Activated T-helper 1 cell treated with anti-CD3 and anti-CD28 coated beads, Interleukin-2, amount 50 U/mL, for 16 hours (primary cell): ENCODE measurements around the gene VSIG10L.

Experiments used
- DNase-seq, 2 donors: peaks; one replicate each; pipeline ENCODE4 v3.0.0-alpha.2; 2020; ENCODE audit warnings: low read depth in 1 of 2, low spot score in 1 of 2

VSIG10L gene

DNA sequence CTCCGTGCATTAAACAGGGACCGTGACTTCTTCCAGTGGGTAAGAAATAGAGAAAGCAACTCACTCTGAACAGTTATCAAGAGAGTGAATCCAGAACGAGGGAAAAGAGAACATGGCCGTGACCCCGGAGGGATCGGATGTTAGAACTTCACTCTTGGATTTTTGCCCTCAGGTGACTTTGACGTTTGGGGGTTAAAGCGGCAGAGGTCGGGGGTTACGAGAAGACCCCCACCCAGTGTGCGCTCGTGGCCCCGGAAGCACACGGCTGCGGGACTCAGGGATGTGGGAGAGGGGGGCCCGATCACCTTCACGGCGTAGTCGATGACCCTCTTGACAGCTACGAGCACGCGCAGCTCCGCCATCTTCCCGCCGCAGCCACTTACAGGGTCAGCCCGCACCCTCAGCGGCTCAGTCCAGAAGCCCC lies 24.0 kb upstream of the VSIG10L start, which contains the start of gene ETFB:
TSS of gene ETFB (minus strand) at position 424 of the 424 bp plus-strand sequence. CDS start at position 362, 62 bp downstream.
- DNase-seq: no peak

DNA sequence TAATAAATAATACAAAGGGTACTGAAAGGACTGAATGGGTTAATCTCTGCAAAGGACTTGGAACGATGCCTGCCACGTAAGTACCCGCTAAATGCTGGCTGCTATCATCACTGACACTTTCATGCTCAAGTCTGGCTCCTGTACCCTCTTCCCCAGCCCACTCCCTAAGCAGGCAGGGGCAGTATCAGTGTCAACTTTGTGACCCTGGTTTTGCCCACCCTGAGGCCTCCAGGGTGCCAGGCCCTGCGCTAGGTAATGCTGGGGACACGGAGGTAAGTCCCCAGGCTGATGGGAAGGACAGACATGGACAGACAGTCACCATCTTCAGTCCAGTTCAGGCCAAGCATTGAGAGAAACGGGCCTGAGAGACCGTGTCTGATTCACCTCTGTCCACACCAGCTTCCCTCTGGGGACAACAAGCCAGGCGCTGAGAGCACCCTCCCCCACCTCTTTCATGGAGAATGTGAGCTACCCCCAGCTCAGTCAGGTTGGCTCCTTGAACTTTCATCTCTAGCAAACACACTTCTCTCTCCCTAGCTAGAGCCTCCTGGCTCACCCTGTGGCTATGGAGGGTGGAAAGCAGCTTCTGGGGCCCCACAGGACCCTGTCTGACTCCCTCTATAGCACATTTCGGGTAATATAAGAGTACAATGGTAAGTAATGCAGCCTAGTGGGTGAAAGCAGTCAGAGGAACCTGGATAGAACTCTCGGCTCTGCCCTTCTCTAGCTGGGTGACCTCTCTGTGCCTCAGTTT lies 23.4 kb upstream of the VSIG10L start:
- DNase-seq: no peak

DNA sequence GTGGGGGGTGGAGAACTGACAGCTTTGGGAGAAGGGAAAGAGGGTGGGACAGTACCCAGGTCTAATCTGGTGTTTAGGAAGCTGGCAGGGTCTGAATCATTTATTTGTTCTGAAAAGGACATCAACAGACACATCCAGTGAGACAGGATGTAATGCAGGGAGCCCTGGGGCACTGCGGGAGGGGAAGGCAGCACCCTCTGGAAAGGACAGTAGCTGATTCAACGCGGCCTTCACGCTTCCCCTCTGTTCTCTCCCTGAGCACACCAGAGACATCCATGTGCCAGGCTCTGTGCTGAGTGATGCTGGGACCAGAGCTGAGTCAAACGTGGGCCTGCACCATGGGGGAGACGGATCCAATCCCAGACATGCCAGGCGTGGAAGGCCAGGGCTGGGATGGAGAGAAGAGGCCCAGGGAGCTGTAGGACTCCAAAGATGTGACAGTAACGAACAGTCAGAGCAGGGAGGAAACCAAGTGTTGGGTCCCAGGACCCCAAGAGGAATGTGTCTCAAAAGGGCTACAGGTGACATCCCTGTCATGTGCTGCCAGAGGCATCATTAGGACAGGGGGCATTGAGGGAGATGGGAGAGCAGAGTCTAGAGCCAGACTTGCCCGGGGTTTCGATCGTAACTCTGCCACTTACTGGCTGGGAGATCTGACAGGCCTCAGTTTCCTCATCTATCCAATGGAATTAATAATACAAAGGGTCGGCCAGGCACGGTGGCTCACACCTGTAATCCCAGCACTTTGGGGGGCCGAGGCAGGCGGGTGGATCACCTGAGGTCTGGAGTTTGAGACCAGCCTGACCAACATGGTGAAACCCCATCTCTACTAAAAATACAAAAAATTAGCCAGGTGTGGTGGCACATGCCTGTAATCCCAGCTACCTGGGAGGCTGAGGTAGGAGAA lies 22.5 kb upstream of the VSIG10L start:
- DNase-seq: no peak

DNA sequence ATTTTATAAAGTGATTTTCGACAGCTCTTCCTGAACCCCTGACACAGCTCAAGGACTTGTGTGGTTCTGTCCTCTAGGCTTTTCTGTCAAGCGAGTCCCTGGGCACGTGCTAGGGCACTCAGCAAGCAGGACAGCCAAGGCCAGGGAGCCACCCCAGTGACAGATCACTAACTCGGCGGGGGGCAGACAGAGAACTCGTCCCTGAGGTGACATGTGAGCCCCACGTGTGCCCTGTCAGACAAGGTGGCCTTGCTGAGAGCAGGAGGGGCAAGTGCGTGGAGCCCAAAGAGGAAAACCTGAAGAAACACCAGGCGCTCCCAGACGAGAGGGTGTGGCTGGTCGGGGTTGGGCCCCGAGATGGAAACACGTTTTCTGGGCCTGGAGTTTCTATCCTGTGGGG lies 19.3 kb upstream of the VSIG10L start:
- no peak for DNase-seq

DNA sequence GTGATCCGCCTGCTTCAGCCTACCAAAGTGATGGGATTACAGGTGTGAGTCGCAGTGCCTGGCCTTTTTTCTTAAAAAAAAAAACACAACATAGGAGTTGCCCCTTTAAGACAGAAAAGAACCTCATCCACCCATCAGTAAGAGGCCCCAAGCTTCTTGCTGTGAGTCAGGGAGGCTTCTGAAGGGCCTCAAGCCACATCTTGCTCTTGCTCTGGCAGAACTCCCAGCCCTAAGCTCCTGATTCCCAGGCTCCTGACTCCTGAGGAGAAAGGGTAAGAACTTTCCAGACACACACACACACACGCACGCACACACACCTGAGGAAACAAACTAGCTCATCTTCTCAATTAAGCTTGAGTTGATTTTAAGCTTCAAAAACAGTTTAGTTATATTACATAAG lies 17.4 kb upstream of the VSIG10L start:
- no peak for DNase-seq

DNA sequence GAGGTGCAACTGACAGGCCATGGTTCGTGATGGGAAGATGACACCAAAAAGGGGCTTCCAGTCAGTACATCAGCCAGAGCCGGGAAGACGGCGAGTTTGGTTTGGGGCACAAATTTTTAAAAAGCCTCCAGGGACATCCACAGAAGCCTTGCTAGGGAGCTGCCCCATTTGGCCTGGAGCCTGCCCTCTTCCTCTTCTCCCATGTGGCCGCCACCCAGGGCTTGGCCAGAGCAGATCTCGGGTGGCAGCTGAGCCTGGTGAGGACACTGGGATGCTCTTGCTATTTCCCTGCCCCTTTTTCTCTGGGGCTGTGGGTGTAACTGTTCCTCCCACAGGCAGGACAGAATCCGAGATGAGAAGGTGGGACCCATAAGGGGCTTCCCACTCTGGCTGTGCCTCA lies 16.0 kb upstream of the VSIG10L start:
- no peak for DNase-seq

DNA sequence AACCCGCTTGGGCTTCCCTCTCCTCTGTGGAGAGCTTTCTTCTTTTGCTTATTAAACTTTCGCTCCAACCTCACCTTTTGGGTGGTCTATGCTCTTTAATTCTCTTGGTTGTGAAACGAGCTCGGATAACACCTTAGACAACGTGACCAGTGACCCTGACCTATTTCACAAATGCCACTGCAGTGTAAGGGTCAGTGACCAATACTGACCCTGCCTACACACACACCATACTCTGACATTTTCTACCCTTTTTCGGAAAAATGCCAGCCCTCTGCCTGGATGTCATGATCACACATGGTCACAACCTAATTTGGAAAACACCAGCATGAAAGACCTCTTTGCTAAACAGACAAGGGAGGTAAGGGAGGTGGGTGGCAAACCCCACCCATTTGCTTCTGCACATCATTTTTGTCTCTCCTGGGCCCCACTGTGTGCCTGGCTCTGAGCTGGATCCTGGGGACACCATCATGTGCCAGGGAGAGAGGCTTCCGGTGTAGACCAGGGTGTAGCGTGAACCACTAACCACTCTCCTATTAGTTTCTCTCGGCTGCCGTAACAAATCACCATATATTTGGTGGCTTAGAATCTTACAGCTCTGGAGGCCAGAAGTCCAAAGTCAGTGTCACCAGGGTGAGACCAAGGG lies 14.3 kb upstream of the VSIG10L start:
- no peak for DNase-seq

DNA sequence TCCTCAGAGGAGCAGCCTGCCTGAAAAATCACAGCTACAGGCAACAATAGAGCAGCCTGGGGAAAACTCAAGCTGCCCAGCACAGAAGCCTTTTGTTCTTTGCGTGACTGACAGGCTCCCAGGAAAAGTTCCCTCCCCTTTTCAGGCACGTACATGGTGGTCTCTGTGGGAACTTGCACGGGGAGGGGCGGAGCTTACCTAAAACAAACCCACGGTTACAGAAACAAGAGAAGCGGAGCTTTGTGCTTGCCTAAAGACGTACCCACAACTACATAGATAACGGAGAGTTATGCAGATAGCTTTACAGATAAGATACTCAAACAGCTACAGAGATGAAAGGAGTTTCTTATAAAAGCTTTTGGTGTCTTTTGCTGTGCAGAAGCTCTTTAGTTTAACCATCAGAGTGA lies 12.8 kb upstream of the VSIG10L start:
- no peak for DNase-seq

DNA sequence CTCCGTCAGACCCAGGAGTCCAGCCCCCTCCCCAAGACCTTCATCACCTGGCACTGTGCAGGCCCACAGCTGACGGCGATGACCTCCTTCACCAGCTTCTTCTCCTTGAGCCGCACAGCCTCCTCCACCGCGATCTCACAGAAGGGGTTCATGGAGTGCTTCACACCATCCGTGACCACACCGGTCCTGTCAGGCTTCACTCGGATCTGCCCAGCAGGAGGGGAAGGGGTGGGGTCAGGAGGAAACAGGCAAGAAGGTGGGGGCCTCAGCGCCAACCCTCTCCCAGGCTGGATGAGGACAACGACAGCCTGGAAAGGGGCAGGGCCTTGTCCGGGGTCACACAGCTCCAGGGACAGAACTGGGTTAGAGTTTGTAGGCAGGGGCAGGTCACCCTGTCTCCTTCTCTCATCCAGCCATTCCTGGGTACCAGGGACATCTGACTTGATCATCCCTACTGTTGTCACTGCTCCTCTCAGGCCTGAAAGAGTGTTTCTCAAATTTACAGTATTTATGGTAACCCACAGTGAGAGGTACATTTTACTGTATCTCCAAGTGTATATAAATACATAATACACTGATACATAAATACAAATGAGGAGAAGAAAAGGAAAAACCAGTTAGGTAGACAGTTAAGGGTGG lies 12.3 kb upstream of the VSIG10L start:
- no peak for DNase-seq

DNA sequence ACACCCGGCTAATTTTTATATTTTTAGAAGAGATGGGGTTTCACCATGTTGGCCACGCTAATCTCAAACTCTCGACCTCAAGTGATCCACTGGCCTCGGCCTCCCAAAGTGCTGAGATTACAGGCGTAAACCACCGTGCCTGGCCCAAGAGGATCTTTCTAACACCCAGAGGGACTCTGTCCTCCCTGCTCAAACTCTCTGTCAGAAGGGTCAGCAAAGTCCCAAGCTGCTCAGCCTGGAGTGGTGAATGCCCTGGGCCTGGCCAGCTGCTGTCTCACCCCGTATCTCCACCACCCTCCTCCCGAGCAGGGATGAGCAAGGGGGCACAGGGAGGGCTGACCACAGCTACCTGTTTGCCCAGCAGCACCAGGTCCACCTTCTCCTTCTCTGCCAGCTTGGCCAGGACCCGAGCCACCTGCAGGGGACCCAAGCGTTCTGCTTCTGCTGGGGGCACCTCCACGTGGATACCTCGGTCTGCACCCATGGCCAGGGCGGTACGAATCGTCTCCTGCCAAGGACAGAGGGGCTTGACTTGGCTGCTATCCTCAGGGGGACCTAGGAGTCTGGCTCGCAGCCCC lies 10.9 kb upstream of the VSIG10L start:
- no peak for DNase-seq

DNA sequence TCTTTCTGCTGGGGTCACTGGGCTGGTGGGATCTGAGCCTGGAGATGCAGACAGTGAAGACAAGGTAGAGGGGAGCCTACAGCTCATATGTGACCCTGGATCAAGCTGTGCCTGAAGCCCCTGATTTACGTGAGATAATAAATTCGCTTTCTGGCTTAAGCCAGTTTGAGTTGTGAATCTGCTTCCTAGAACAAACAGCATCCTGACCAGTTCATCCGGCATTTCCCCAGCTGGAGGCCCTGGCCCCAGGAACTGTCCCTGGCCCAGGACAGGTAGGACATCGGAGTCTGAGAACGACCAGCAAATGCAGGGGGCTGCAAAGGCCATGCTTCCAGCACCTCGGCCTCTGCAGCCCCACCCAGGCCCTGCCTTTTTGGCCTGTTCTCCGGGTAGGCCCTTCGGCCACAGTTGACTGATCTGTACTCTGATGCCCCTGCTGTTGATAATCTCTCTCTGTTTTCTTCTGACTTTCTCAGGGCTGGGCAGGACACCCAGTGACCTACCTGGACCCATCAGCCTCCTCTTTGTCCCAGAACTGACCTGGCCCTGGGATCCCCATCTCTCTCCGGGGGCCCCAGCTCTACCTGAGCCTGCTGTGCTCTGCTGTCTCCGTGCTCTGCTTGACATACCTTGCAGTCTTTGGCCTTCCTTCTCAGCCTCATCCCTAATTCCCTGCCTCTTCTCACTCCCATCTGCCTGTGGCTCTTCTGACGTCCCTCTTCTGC lies 9.5 kb upstream of the VSIG10L start:
- no peak for DNase-seq

DNA sequence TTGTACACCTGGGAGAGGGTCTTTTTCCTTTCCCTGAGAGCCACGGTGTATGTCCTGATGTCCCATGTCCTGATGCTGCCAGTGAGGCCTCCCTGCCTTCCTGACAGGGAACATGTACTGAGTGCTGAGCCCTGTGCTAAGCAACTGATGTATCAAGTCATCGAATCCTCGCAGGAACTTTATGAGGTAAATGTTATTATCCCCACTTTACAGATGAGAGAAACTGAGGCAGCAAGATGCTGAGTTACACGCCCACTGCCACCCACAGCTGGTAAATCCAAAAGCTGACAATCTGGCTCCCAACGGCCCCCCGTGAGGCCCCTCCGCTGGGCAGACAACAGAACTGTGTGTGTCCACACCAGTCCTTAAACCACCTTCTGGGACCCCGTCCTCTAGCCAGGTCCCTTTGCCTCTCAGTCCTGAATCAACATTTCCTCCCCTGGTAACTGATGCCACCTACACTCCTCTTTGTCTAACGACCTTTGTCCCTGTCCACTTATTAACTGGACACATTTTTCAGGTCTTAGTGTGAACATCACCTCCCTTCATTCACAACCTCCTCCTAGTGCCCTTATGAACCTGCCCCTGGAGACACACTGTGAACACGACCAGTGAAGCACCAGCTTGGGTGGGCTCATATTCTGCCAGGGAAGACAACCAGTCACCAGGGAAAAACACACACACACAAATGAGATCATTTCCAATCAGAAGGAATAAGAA lies 5.4 kb upstream of the VSIG10L start:
- no peak for DNase-seq

DNA sequence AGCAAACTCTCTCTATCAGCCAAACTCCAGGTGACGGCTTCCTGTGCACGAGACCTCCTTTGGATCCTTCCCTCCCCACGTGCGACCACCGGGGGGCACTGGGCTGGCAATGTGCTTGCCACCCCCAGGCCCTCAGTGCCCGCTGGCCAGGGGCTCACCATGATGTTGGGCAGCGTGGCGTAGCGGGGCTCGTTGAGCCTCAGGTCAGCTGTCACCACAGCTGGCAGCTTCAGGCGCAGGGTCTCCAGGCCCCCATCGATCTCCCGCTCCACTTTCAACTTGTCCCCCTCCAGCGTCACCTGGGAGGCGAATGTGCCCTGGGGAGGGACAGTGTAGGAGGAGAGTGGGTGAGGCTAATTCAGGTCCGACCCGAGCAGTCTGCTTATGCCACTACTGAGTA lies 4.8 kb upstream of the VSIG10L start:
- no peak for DNase-seq

DNA sequence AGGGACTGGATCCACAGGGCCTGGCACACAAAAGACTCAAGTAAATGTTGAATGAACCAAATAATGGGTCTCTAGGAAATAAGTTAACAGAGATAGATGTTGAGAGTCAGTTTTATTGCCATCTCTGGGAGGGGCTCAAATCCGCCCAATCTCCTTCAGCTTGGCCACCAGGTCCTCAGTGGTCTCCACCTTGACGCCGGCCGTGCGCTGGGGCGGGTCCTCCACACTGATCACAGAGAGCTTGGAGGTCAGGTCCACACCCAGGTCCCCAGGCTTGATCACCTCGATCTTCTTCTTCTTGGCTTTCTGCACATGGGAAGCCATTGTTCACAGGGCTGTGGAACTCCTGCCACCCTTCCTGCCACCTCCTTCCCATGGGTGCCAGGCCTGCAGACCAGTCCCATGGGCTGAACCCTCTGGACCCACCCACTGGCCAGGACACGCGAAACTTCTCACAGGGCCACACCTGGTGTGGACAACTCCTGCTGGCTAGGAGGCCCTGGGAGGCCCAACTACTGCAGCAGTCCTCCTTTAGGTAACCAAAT lies 3.2 kb upstream of the VSIG10L start:
- DNase-seq: no peak

DNA sequence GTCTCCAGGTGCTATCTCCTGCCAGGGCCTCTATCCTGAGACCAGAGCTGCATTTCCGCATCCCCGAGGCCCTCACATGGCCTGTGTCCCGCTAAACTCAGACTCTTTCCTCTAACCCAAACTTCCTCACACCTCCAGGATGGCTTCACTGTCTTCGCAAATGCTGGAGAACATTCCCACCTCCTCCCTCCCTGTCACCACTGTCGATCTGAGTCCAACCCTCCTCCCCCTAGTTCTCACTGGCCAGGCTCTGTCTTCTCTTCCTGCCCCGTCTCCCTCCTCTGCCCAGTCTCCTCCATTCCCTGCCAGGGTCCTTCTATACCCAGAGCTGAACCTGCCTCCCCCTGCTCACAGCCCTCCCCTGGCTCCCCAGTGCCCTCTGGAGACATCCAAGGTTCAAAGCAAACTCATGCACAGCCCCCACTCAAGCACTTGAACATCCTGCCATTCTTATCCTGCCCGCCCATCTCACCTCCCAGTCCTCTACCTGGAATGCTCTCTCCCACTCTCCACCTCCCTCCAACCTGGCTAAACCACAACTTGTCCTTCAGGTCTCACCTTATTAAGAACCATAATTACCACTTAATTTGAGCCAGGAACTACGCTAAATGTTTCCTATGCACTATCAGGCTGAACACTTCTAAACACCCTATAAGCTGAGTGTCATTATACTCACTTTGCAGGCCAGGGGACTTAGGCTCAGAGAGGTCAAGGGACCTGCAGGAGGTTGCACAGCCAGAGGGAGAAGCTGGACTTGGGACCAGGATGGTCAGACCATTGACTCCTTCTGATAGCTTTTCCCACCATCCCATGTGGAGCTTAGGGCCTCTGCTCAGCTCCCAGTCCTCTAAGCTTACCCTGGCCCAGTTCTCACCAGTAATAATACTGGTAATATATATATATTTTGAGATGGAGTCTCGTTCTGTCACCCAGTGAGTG lies 961 bp upstream of the VSIG10L start:
- no peak for DNase-seq

DNA sequence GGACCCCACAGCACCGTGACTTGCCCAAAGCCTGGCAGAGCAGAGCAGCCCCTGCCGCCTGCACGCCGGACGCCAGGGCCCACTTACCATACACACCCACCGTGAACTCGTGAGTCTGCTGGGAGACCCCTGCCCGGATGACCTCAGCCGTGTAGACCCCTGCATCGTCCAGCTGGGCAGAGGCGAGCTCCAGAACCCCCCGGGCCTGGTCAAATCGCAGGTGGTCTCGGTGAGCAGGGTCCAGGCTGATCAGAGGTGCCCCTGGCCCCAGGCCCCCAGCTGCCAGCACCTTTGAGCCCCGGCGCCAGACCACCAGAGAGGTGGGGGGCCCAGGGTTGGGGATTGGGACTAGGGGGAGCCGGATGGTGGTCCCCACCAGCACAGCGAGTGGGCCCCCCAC lies 873 bp downstream of the VSIG10L start:
- DNase-seq: no peak

DNA sequence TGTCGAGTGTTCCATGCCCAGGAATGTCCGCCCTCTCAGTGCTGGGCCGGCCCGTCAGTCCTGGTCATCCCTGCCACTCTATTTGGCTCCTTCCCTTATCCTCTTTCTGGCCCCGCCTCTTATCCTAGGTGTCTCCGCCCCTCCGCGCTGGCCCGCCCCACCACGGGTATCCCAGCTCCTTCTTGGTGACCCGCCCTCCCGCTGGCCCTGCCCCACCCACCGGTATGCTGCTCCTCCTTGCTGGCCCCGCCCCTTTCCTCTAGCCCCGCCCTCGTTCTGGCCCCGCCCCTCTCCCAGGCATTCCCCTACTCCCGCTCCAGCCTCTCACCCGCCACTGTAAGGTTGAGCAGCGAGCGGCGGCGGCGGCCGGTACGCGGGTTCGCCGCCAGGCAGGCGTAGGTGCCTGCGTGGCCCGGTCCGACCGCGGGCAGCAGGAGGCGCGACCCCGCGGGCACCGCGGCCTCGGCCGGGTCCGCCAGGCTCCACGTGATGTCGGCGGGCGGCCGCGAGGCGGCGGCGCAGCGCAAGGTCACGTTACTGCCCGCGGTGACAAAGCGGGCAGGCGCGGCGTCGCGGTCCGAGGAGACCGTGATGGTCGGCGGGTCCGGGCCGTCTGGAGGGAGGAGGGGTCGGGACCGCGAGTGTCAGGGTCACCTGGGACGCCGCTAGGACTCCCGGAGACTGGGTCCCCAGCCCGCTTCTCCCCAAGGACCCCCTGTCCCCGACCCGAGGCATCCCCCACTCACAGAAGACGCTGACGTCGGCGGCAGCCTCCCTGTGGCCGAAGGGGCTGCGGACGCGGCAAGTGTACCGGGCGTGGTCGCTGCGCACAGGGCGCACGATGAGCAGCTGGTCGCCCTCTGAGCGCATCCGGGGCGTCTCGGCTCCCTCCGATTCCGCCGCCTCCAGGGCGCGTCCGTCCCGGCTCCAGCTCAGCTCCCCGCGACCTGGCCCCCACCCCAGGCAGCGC lies 2.0 kb downstream of the VSIG10L start:
- peak; percentile 75 to 83 for DNase-seq
